Measurements from ENCODE around the gene FCMR. TPM values are rescaled to one million over a fixed set of nuclear protein-coding genes. Genes with fewer than 3 reads are reported as not detected.

The FCMR gene
- total and polyA plus RNA-seq, 10 of the 15 experiments (the other 5 are each of a cell fraction or from before 2014, with no cell fraction given), result 79.7 to 245 (median 123) TPM

GRCh38 chr1:206878456-206878855 is 43.3 kb downstream of the FCMR start:
- in situ Hi-C loops (cut with MboI) (no loop called here), intact Hi-C loops (cut with micrococcal nuclease; ENCODE audit: unreplicated experiment) (no loop called here)
- CTCF ChIA-PET, result interaction anchor here (0.6 to 1.7 kb wide), 10 partner anchors 16 to 420 kb away, joined by 3 to 5 read pairs (median 3); no protein-coding TSS in a partner anchor

More at GRCh38 chr1:206878456-206878855, 43.3 kb downstream of the FCMR start:
- no peaks in the 10 kb centered on the region for H3K4me1 ChIP-seq (ENCODE audit: control insufficient read depth, insufficient read depth, low read length)
- H2AFZ ChIP-seq (ENCODE audit: control insufficient read depth, low read depth, low read length), result no peak overlapping the region
- DNase-seq (ENCODE audit: low read depth, low spot score) (no peak), FAIRE-seq (no peak), ATAC-seq (no peak)
- H3K79me2 ChIP-seq (ENCODE audit: control insufficient read depth, insufficient read depth, low read length), result no peaks in the 10 kb centered on the region
- ChIA-PET POLR2A (no interaction called here), SMC1A (ENCODE audit: uncharacterized antibody, unreplicated experiment) (interaction anchor here (0.8 to 3.7 kb wide), 3 partner anchors 10 to 144 kb away, joined by 3 to 17 read pairs (median 4); partner anchors contain the start of gene IL20), RAD21 (ENCODE audit: unreplicated experiment) (no interaction called here)
- H3K4me2 ChIP-seq (ENCODE audit: control insufficient read depth, insufficient read depth), result no peak overlapping the region
- H4K20me1 ChIP-seq (ENCODE audit: control insufficient read depth, insufficient read depth), result no peaks in the 10 kb centered on the region
- H3K27ac ChIP-seq (ENCODE audit: control insufficient read depth, insufficient read depth), result no peak overlapping the region
- no peak overlapping the region for H3K9ac ChIP-seq (ENCODE audit: control insufficient read depth, insufficient read depth, low read length)
- no peaks in the 10 kb centered on the region for H3K36me3 ChIP-seq (ENCODE audit: control insufficient read depth in 2 of 2, insufficient read depth in 2 of 2, low read length in 1 of 2)
- H3K27me3 ChIP-seq (replicated peaks in 1 of 2; ENCODE audit: control insufficient read depth in 2 of 2, insufficient read depth in 2 of 2, low read length in 1 of 2), result no peaks in the 10 kb centered on the region
- no peak overlapping the region for H3K4me3 ChIP-seq
- H3K9me3 ChIP-seq (replicated peaks; ENCODE audit: control insufficient read depth, insufficient read depth, low read length), result peaks cover 3% of the 10 kb centered on the region; the same call in 2 of the 3 replicates
- peak in 2 of 3 experiments; percentile 6 to 7; a peak in 1 of 6 replicates for TF ChIP-seq CTCF (IDR thresholded peaks at IDR 0.05 in 2 of 3, conservative IDR thresholded peaks at IDR 0.05 in 1 of 3; ENCODE audit: control insufficient read depth in 2 of 3, extremely low read depth in 1 of 3, insufficient read depth in 1 of 3, low read depth in 3 of 3, low read length in 3 of 3)
- no peak for TF ChIP-seq TCF7 (IDR thresholded peaks at IDR 0.05; ENCODE audit: borderline replicate concordance)
- peak; percentile 73; the same call in 1 of the 2 replicates for TF ChIP-seq CBX5 (IDR thresholded peaks at IDR 0.05; ENCODE audit: low read depth)
- no TSS peak for BruUV-seq (replicated peaks)

All from GM12878 (cell line).